GM23338 (cell line): ENCODE measurements around the gene RAB31.

Source experiments
- CREB1 ChIP-seq: fragments of 250-450 bp; sonication (Bioruptor Pico); IDR thresholded peaks from 2 replicates; pipeline ENCODE4 v1.5.0; 2020; ENCODE audit warnings: low read depth, mild to moderate bottlenecking, moderate library complexity
- CTCF ChIP-seq, 2 experiments: fragments of 200-600 bp in 1 of 2; sonication (generic) in 1 of 2; conservative IDR thresholded peaks; 2 replicates each; pipeline versions ENCODE4 v1.5.1 to v1.6.1; 2016 to 2017; ENCODE audit warnings: antibody characterized with exemption in 2 of 2, low read depth in 2 of 2, mild to moderate bottlenecking in 2 of 2, moderate library complexity in 1 of 2
- EZH2 ChIP-seq: fragments of 200-600 bp; sonication (generic); IDR thresholded peaks from one replicate; pipeline ENCODE4 v1.8.0; 2017; ENCODE audit warnings: antibody characterized with exemption, mild to moderate bottlenecking, low read depth; ENCODE audit not compliant: unreplicated experiment
- EZH2phosphoT487 ChIP-seq: fragments of 200-600 bp; sonication (generic); IDR thresholded peaks from one replicate; pipeline ENCODE4 v1.8.1; 2018; ENCODE audit warnings: antibody characterized with exemption; ENCODE audit not compliant: unreplicated experiment
- JUNB ChIP-seq: IDR thresholded peaks from one replicate; pipeline ENCODE4 v1.6.1; 2016; ENCODE audit warnings: antibody characterized with exemption; ENCODE audit not compliant: unreplicated experiment
- NANOG ChIP-seq: IDR thresholded peaks from 2 replicates; pipeline ENCODE4 v1.6.1; 2016; ENCODE audit warnings: antibody characterized with exemption, borderline replicate concordance
- POLR2AphosphoS5 ChIP-seq: IDR thresholded peaks from 2 replicates; pipeline ENCODE4 v1.6.1; 2016; ENCODE audit warnings: antibody characterized with exemption, low read depth
- REST ChIP-seq: IDR thresholded peaks from one replicate; pipeline ENCODE4 v1.6.1; 2018; ENCODE audit warnings: antibody characterized with exemption; ENCODE audit not compliant: unreplicated experiment
- ZNF331 ChIP-seq: fragments of 250-450 bp; sonication (Bioruptor Pico); IDR thresholded peaks from 2 replicates; pipeline ENCODE4 v1.5.0; 2020; ENCODE audit warnings: low read depth, mild to moderate bottlenecking, moderate library complexity

- no peak for TF ChIP-seq CREB1
- no peak for TF ChIP-seq CTCF (conservative IDR thresholded peaks at IDR 0.05; ENCODE audit: low read depth in 2 of 2)
- TF ChIP-seq EZH2phosphoT487: no peak
- no peak for TF ChIP-seq JUNB
- TF ChIP-seq POLR2AphosphoS5: no peak
- no peak for TF ChIP-seq EZH2
- no peak for TF ChIP-seq ZNF331
- no peak for TF ChIP-seq NANOG
- no peak for TF ChIP-seq REST
Measured at GRCh38 chr18:9806905-9807304, 98.8 kb downstream of the RAB31 start.
